ENCODE measurements around the gene SVOP. TPM values are rescaled to one million over a fixed set of nuclear protein-coding genes. Genes with fewer than 3 reads are reported as not detected.

The SVOP gene
- total RNA-seq, 1 donor from 2014 or later: not detected

DNA sequence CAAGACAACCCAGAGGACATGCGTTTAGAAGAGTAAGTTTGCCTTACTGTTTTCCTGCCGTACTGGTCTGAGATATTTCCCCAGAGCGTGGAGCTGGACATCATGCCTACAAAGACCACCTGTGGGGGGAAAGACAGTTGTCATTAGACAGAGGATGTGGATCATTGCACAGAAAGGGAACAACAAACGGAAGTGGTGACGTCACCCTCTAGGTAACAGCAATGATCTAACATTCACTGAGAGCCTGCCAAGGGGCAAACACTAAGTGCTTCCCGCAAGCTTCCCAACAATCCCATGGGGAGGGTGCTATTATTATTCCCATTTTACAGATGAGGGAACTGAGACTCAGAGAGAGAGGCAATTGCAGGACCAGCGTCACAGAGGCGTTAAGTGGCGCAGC is 48.5 kb downstream of the SVOP start:
- peaks cover 11% of the 10 kb centered on the region for H3K4me1 Mint-ChIP-seq (ENCODE audit: low read depth)
- H3K27me3 Mint-ChIP-seq (ENCODE audit: low read depth): no peaks in the 10 kb centered on the region
- no peak for DNase-seq (ENCODE audit: low spot score)
- TF ChIP-seq, protein P1, sequence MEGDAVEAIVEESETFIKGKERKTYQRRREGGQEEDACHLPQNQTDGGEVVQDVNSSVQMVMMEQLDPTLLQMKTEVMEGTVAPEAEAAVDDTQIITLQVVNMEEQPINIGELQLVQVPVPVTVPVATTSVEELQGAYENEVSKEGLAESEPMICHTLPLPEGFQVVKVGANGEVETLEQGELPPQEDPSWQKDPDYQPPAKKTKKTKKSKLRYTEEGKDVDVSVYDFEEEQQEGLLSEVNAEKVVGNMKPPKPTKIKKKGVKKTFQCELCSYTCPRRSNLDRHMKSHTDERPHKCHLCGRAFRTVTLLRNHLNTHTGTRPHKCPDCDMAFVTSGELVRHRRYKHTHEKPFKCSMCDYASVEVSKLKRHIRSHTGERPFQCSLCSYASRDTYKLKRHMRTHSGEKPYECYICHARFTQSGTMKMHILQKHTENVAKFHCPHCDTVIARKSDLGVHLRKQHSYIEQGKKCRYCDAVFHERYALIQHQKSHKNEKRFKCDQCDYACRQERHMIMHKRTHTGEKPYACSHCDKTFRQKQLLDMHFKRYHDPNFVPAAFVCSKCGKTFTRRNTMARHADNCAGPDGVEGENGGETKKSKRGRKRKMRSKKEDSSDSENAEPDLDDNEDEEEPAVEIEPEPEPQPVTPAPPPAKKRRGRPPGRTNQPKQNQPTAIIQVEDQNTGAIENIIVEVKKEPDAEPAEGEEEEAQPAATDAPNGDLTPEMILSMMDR (IDR thresholded peaks at IDR 0.05): no peak
- no peak overlapping the region for H3K4me3 Mint-ChIP-seq (ENCODE audit: unreplicated experiment)
- H3K9me3 Mint-ChIP-seq (ENCODE audit: low read depth): no peaks in the 10 kb centered on the region
- H3K36me3 Mint-ChIP-seq (ENCODE audit: low read depth): no peaks in the 10 kb centered on the region
- H3K27ac Mint-ChIP-seq (ENCODE audit: unreplicated experiment): no peak overlapping the region

DNA sequence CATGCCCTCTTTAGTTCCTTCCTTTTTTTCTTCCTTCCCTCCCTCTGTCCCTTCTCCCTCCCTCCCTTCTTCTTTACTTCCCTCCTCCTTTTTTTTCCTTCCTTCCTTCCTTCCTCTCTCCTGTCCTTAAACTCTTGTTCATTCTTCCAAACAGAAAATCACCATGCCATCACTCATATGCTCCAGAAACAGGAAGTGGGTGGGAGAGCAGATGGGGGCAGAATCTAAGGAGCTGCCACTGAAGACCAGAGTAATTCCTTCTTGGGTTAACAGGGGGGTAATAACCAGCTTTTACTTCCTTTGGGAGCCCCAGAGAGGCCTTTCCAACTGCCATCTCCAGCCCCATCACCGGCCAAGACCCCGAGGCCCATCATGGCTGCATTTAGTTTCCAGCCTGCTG is 51.2 kb downstream of the SVOP start:
- TF ChIP-seq, protein P1 (IDR thresholded peaks at IDR 0.05): no peak
- Mint-ChIP-seq H3K36me3 (ENCODE audit: low read depth) (no peaks in the 10 kb centered on the region), H3K27ac (ENCODE audit: unreplicated experiment) (no peak overlapping the region), H3K4me1 (ENCODE audit: low read depth) (peaks cover 12% of the 10 kb centered on the region), H3K27me3 (ENCODE audit: low read depth) (no peaks in the 10 kb centered on the region), H3K9me3 (ENCODE audit: low read depth) (no peaks in the 10 kb centered on the region), H3K4me3 (ENCODE audit: unreplicated experiment) (no peak overlapping the region)
- no peak for DNase-seq (ENCODE audit: low spot score)

DNA sequence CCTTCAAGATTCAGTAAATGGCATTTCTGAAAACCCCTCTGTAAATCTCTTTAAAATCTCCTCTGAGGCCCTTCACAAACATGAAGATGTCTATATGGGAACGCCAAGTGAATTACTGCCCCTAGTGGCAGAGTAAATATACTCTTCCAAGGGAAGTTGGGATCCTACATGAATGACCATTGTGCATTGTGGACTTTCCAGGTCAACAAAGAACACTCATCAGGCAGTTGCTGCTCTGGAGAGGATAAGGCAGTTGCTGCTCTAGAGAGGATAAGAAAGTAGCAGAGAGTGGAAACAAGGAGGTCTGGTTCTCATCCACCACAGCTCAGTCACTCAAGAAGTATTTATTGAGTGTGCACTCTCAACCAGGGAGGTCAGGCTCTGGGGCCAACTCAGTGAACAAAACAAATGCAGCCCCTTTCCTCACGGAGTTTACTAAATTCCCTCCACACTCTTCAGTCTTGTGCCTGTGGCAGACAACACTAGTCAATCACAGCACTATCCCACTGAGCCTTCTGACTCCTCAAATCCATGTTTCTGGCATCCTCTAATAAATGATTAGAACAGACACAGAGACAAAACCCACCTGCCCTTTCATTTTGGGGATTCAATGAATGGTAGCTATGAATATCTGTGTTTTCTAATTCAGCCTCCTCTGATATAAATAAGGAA is 52.9 kb downstream of the SVOP start:
- H3K27ac Mint-ChIP-seq (ENCODE audit: unreplicated experiment): no peak overlapping the region
- DNase-seq (ENCODE audit: low spot score): no peak
- no peak overlapping the region for H3K4me3 Mint-ChIP-seq (ENCODE audit: unreplicated experiment)

DNA sequence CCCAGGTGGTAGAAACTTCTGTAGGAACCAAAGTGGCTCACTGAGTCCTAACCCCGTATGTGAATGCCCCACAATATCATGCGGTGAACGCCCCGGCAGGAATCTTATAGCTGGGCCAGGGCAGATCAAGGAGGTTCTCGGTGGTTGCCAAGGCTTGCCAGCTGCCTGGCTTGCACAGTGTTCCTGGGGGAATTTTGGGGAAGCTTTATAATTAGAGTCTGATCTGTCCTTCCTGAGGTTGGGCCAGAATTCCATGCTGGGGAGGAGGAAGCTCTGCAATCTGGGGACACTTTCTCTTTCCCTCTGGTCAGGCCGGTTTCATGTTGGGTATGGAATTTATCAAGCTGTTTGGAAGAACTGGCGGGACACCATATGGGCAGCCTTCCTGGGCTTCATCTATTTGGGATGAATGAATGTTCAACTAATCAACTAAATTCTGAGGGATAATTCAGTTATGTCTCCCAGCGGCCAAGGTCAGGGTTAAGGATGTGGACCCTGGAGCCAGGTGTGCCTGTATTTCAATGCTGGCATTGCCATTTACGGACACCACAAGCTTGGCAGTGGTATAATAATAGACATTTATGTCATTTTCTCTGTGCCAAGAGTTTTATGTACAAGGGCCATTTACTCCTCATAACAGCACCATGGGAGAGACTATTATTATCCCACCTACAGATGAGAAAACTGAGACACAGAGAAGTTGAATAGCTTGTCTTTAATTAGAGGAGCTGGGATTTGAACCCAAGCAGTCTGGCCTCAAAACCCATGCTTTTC is 54.3 kb downstream of the SVOP start:
- no peaks in the 10 kb centered on the region for H3K9me3 Mint-ChIP-seq (ENCODE audit: low read depth)
- H3K27me3 Mint-ChIP-seq (ENCODE audit: low read depth): no peaks in the 10 kb centered on the region
- no peaks in the 10 kb centered on the region for H3K36me3 Mint-ChIP-seq (ENCODE audit: low read depth)
- no peak for DNase-seq (ENCODE audit: low spot score)
- H3K4me1 Mint-ChIP-seq (ENCODE audit: low read depth): peaks cover 8% of the 10 kb centered on the region
- no peak overlapping the region for H3K4me3 Mint-ChIP-seq (ENCODE audit: unreplicated experiment)
- TF ChIP-seq, protein P1 (IDR thresholded peaks at IDR 0.05): no peak
- peak overlapping the region; percentile 36 for H3K27ac Mint-ChIP-seq (ENCODE audit: unreplicated experiment)

More for the DNA sequence above, 52.9 kb downstream of the SVOP start:
- Mint-ChIP-seq H3K27me3 (ENCODE audit: low read depth) (no peaks in the 10 kb centered on the region), H3K9me3 (ENCODE audit: low read depth) (no peaks in the 10 kb centered on the region), H3K36me3 (ENCODE audit: low read depth) (no peaks in the 10 kb centered on the region), H3K4me1 (ENCODE audit: low read depth) (peaks cover 8% of the 10 kb centered on the region)
- TF ChIP-seq, protein P1 (IDR thresholded peaks at IDR 0.05): peak; percentile 68

DNA sequence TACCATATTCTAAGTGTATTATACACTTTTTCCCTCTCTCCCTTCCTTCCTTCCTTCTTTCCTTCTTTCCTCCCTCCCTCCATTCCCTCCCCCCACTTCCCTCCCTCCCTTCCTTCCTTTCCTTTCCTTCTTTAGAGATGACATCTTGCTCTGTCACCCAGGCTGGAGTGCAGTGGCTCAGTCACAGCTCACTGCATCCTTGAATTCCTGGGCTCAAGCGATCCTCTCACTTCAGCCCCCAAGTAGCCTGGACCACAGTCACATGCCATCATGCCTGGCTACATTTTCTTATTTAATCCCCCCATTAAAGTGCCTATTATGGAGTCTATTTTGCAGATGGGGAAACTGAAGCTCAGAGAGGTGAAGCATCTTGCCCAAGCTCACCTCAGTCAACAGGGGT is 55.0 kb downstream of the SVOP start:
- TF ChIP-seq, protein P1 (IDR thresholded peaks at IDR 0.05): no peak
- Mint-ChIP-seq H3K4me1 (ENCODE audit: low read depth) (peaks cover 8% of the 10 kb centered on the region), H3K36me3 (ENCODE audit: low read depth) (no peaks in the 10 kb centered on the region), H3K4me3 (ENCODE audit: unreplicated experiment) (no peak overlapping the region), H3K9me3 (ENCODE audit: low read depth) (no peaks in the 10 kb centered on the region), H3K27me3 (ENCODE audit: low read depth) (peaks cover 1% of the 10 kb centered on the region), H3K27ac (ENCODE audit: unreplicated experiment) (no peak overlapping the region)
- no peak for DNase-seq (ENCODE audit: low spot score)
